SH-SY5Y (cell line): ENCODE data around the gene UBE2L5.

Experiments
- GATA2 ChIP-seq: IDR thresholded peaks from 2 replicates; pipeline ENCODE4 v1.6.1; 2011; ENCODE audit warnings: mild to moderate bottlenecking, low read depth, low read length
- GATA3 ChIP-seq: IDR thresholded peaks from 2 replicates; pipeline ENCODE4 v1.6.1; 2011; ENCODE audit warnings: low read depth, mild to moderate bottlenecking, low read length, moderate library complexity

DNA sequence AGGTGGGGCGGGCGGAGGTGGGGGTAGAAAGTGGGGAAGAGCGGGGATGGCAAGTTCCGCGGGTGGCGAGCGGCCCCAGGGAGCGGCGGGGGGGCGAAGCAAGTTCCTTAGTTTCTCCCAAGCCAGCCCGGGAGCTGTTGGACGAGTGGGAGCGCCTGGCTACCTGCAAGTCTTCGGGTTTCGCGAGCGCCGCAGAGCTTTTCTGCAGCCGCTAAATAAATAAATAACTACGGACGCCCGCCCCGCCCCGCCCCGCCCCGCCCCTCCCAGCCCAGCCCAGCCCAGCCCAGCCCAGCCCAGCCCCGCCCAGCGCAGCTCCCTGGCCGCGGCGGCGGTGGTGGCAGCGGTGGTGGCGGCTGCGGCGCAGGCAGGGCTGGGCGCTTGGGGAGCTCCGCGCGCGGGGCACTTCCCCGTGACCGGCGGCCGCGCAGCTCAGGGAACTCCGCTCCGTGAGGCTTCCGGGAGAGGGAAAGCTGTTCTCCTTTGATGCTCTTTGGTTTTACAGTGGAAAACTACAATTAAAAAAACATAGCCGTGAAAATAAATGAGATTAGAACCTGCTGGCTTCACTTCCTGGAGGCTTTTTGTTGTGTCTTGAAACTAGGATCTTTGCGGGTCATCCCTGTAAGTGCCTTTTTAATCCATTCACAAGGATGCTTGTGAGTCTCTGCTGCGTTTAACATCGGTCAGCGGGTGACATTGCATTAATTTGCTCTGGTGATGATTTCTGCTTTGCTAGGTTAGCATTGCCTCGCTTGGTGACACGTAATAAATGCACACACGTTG, at the start of gene UBE2L5:
- no peak for TF ChIP-seq GATA3
- no peak for TF ChIP-seq GATA2
